NCI-H2171 (cell line): ENCODE measurements around the gene MZB1.

Source experiments
- DNase-seq: peaks from one replicate; lab custom pipeline; 2025; lab: John Stamatoyannopoulos, UW

MZB1 gene

DNA sequence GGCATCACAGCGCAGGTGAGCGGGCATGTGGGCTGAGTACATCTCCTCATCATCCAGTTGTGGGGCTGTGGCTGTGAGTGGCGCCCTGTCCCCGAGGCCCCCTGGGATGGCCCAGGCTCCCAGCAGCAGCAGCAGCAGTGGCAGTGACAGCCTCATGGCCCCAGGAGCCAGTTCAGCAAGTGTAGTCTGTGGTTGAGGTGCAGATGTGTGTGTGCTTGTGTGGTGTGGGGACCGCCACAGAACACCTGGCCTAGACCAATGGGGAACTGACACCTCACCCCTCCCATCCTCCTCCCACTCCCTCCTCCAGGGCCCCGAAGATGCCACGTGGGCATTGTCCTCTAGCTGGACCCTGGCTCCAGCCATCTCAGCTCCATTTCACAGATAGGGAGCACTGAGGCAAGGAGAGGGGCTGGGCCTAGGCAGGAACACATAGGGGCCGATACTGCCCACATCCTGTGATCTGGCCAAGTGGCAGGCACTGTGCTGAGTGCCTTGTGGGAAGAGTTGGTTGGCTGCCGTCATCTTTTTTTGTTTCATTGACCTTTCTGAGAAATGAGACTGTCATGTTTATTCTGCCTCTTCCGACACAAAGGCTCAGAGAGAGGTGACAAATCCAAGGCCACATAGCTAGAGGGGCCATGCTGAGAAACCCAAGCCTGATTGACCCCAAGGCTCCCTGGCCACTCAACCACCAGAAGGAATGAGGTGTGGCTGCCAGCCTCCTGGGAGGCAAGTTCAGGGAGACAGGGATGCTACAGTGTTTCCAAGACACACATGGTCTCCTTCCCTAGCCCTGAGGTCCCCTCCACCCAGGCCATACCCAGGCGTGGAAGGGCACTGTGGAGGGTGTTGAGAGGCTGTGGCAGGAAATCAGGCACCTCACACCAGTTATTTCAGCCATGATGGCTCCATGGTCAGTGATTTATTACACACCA lies at the start of gene MZB1:
Gene MZB1, minus strand, starts transcription at position 213 of the 938 bp plus-strand sequence. Its CDS starts 57 bp downstream, at position 156.
- DNase-seq: no peak

- DNase-seq: peak; percentile 75
These were observed 49.5 kb upstream of the MZB1 start, which contains the start of gene DNAJC18 for GRCh38 chr5:139439013-139439903. Gene DNAJC18 (minus strand): TSS chr5:139439525. CDS start chr5:139439445, 80 bp downstream.

GRCh38 chr5:139438707-139439012 lies 48.9 kb upstream of the MZB1 start:
- no peak for DNase-seq

- DNase-seq: no peak
These were observed 46.0 kb upstream of the MZB1 start for GRCh38 chr5:139435676-139436075.

DNA sequence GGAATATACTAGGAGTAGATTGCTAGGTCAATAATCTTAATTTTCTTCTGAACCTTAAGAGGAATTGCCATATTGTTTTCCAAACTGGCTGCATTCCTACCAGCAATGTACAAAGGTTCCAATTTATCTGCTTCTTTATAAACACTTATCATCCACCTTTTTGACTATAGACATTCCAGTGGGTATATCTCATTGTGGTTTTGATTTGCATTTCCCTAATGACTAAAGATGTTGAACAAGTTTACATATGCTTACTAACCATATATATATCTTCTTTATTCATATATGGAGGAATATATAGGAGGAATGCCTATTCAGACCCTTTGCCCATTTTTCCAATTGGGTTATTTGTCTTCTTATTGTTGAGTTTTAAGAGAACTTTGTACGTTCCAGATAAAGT lies 42.0 kb upstream of the MZB1 start:
- no peak for DNase-seq

- no peak for DNase-seq
These were observed 40.3 kb upstream of the MZB1 start for GRCh38 chr5:139430015-139430414.

DNA sequence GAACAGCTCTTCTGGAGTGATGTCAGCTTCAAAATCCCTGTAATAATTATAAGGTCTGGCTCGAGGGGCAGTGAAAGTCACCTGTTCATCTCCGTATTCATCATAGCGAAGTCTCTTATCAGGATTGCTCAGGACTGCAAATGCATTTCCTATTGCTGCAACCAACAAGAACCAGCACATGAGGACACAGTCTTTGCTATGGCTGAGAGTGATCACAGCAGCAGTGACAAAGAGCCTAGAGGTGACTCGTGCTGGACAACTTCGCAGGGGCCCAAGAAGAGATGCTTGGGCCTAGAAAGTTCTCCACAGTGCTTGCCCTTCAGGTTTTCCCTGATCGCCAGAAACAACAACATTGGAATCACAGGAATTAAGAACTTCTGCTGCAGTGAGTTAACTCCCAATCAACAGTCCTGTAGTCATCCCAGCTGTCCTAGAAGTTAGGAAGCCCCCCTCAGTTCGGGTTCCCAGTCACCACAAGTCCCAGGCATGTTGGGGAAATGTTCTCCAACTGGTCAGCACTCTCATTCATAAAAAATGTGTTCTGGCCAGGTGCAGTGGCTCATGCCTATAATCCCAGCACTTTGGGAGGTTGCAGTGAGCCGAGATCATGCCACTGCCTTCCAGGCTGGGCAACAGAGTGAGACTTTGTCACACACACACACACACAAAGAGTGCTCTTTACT lies 36.6 kb upstream of the MZB1 start:
- no peak for DNase-seq

- no peak for DNase-seq
These were observed 35.8 kb upstream of the MZB1 start for GRCh38 chr5:139425497-139425896.

GRCh38 chr5:139422307-139422893 lies 32.7 kb upstream of the MZB1 start:
- DNase-seq: no peak

GRCh38 chr5:139419226-139420192 lies 29.8 kb upstream of the MZB1 start:
- no peak for DNase-seq

DNA sequence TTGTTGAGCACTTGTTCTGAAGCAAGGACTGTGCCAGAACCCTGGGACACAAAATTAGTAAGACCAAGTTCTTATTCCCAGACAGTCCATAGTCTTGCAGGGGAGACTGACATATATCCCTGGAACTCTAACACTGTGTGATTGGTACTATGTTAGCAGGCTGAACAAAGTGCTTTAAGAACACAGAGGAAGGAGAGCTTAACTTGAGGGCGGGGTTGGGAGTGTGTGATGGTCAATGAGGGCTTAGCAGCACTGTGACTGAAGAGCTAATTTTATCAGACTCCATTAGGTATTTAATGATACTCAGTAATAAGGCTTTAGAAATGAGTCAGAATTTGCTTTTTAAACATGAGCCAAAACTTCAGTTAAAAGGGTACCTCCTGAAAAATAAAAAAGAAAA lies 29.1 kb upstream of the MZB1 start:
- DNase-seq: no peak

DNA sequence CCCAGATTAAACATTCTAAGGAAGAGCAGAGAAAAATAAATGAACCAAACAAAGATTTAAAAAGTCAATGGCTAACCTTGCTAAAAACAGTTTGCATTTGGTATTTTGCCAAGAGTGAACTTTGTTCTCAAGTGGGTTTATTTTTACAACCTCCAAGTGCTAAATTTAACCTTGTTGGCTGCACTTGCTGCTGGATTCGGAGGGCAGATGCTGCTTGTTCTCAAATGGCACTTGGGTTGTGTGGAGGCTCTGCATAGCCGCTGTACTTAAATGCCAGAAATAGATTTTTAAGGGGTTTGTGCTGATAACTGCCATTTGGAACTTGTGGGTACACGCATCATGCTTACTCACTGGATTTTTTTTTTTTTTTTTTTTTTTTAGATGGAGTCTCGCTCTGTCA lies 27.5 kb upstream of the MZB1 start:
- peak; percentile 45 for DNase-seq

DNA sequence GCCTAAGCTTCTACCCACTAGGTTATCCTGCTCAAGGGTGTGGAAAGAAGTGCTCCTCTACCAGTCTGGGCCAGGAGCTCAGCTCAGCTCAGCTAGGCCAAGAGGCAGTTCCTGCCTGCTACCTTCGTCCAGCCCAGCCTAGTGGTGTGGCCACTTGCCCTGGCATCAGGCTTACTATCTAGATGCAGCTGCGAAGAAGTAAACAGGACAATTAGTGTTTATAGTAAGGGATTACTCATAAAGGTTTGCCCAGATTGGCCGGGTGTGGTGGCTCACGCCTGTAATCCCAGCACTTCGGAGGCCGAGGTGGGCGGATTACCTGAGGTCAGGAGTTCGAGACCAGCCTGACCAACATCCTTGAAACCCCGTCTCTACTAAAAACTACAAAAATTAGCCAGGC lies 26.9 kb upstream of the MZB1 start:
- DNase-seq: no peak

DNA sequence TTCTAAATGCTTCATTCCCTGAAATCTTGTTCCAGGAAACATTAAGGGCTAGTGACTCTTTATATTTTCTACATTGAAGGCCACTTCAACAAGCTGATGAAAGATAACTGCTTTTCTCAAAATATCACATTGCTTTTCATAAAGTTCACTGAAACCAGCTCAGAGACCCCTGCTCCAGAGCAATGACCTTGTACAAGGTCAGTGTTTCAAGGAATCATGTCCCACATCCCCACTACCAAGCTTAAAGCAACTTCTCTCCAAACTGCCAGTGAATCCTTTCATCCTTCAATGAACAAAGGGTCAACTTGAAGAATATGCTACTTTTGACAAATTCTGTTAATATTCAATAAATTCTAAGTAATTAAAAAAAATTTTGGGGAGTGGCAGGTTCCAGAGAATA lies 26.2 kb upstream of the MZB1 start:
- DNase-seq: no peak

DNA sequence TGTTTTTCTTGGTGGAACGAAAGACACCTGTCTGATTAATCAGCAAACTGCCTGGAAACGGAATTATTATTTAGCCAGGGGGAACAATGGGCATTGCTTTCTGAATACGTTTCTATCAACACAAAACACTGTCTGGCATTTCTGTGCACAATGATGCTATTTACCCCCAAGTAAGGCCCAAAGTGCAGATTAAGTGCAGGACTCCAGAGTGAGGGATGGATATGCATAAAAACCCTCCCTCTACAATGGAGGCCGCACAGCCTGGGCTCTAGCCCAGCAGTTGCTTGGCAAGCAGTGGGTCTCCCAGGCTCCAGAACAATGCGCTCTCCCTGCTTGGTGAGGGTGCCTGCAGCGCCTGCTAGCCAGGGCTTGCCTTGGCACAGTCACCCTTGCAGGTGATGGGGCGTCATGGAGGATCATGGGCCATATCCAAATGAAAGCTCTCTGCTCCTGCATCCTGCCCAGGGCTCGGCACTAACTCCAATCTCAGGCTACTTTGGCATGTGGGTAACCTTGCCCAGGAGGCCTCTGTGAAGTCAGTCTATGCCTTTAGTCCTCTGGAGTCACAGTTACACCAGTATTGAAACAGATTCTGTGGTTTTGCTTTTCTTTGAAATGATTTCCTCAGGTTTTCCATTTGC lies 25.6 kb upstream of the MZB1 start:
- DNase-seq: no peak

GRCh38 chr5:139414581-139415130 lies 24.9 kb upstream of the MZB1 start:
- no peak for DNase-seq

GRCh38 chr5:139413963-139414362 lies 24.2 kb upstream of the MZB1 start:
- DNase-seq: no peak

DNA sequence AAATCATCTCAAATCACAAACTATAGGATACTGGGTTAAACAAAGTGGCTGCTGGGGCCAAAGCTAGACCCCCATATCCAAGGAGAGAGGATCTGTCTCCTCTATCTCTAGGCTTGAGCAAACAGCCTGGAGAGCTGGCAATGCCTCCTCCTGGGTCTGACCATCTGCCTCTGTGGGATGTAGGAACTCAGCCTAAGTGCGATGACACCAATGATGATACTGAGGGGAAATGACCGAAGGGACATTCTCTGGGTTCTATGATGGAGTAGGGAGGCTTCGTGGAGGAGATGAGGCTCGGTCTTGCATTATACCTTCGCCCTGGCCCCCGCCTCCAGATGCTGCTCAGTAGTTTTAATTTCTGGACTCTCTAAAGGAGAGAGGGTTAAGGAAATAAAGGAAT lies 23.4 kb upstream of the MZB1 start:
- DNase-seq: no peak

DNA sequence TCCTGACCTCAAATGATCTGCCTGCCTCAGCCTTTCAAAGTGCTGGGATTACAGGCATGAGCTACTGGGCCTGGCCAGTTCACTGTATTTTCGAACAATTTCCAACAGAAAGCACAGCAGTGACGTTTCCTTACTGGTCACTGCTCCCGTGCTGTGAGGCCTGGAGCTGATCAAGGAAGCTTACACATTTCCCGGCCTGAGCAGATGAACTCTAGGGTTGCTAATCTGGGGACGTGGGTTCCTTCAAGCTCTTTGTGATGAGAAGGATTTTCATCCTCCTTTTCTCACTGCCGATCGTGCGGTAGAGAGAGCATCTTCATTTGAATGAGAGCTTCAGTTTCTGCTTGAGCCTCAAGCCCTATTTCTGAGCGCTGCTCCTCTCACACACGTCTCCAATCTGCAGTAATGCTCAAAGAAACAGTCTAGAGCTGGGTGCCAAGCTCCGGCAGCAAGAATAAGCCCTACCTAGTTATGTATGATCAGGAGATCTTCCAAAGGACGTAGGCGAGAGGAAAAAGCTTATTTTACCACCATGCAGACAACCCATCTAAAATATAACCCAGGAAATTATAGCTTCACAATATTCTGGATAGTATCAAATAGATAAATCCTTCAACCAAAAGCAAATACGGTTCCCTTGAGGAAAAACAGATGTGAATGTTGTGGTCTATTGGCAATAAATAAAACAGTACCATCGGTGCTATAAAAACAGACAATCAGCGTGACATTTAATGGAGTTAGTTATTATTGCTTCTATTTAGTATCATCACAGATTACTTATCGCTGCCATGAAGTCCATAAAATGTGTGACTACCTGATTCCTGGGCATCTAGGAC lies 21.5 kb upstream of the MZB1 start:
- no peak for DNase-seq
